CD14-positive monocyte (primary cell): Measurements from ENCODE around the gene CDK19. TPM values are rescaled to one million over a fixed set of nuclear protein-coding genes. Genes with fewer than 3 reads are reported as not detected.

Source experiments
- DNase-seq, 3 donors: peaks; one replicate each; pipeline ENCODE4 v3.0.0-alpha.2; 2011 to 2022
- H2AFZ ChIP-seq: 2 replicates; pipeline ENCODE4 v1.6.0; 2012; ENCODE audit warnings: mild to moderate bottlenecking, low read depth, low read length, inconsistent platforms; ENCODE audit not compliant: insufficient read depth, poor library complexity, severe bottlenecking
- H3K27ac ChIP-seq, 2 donors: 1 replicate in 1 of 2; 2 replicates in 1 of 2; pipeline ENCODE4 v1.5.1; 2012 to 2013; ENCODE audit warnings: low read length in 2 of 2, control low read depth in 1 of 2, inconsistent platforms in 1 of 2, low read depth in 1 of 2, mild to moderate bottlenecking in 1 of 2
- H3K27me3 ChIP-seq, 2 donors: one replicate each; pipeline versions ENCODE4 v1.6.0 to v1.6.1; 2011 to 2013; ENCODE audit warnings: low read length in 2 of 2; ENCODE audit not compliant: control insufficient read depth in 2 of 2, insufficient read depth in 2 of 2
- H3K36me3 ChIP-seq, 2 donors: replicated peaks in 1 of 2; 1 replicate in 1 of 2; 2 replicates in 1 of 2; pipeline versions ENCODE4 v1.5.1 to v1.6.1; 2012 to 2013; ENCODE audit warnings: low read length in 2 of 2, control low read depth in 1 of 2, inconsistent platforms in 1 of 2, mild to moderate bottlenecking in 1 of 2; ENCODE audit not compliant: insufficient read depth in 2 of 2, control insufficient read depth in 1 of 2
- H3K4me1 ChIP-seq, 2 donors: 1 replicate in 1 of 2; 2 replicates in 1 of 2; pipeline versions ENCODE4 v1.5.1 to v1.6.1; 2012 to 2013; ENCODE audit warnings: low read length in 2 of 2, control low read depth in 1 of 2, inconsistent platforms in 1 of 2, mild to moderate bottlenecking in 1 of 2, moderate library complexity in 1 of 2; ENCODE audit not compliant: insufficient read depth in 2 of 2, control insufficient read depth in 1 of 2
- H3K4me2 ChIP-seq: replicated peaks from 2 replicates; pipeline ENCODE3; 2012; ENCODE audit warnings: low read length, moderate library complexity, mild to moderate bottlenecking; ENCODE audit not compliant: poor library complexity, severe bottlenecking; ENCODE audit errors: extremely low read depth
- H3K4me3 ChIP-seq, 3 experiments: fragments of 200-600 bp in 1 of 3; sonication (generic) in 1 of 3; replicated peaks in 1 of 3; 1 replicate in 2 of 3; 2 replicates in 1 of 3; pipeline ENCODE4 v1.5.1; 2011 to 2013; ENCODE audit warnings: low read length in 3 of 3, mild to moderate bottlenecking in 3 of 3, control low read depth in 2 of 3, low read depth in 2 of 3, inconsistent platforms in 1 of 3, moderate library complexity in 1 of 3
- H3K79me2 ChIP-seq: 2 replicates; pipeline ENCODE4 v1.6.0; 2012; ENCODE audit warnings: mild to moderate bottlenecking, control low read depth, inconsistent platforms, low read length, moderate library complexity; ENCODE audit not compliant: insufficient read depth
- H3K9ac ChIP-seq: 2 replicates; pipeline ENCODE4 v1.6.0; 2017; ENCODE audit warnings: low read length, mild to moderate bottlenecking; ENCODE audit not compliant: insufficient read depth, poor library complexity, severe bottlenecking
- H3K9me3 ChIP-seq, 2 donors: replicated peaks in 1 of 2; 1 replicate in 1 of 2; 2 replicates in 1 of 2; pipeline versions ENCODE4 v1.5.1 to v1.6.1; 2012 to 2013; ENCODE audit warnings: low read length in 2 of 2, control low read depth in 1 of 2; ENCODE audit not compliant: control insufficient read depth in 1 of 2, insufficient read depth in 1 of 2
- H4K20me1 ChIP-seq: 2 replicates; pipeline ENCODE4 v1.6.0; 2012; ENCODE audit warnings: mild to moderate bottlenecking, low read length, control low read depth, moderate library complexity; ENCODE audit not compliant: insufficient read depth
- H3K27ac Mint-ChIP-seq, 7 donors: one replicate each; pipeline ENCODE4 v1.8.0; 2020; ENCODE audit warnings: mild to moderate bottlenecking in 7 of 7, mixed read lengths in 7 of 7, moderate library complexity in 6 of 7, inconsistent platforms in 2 of 7
- H3K27me3 Mint-ChIP-seq, 3 donors: one replicate each; pipeline ENCODE4 v1.8.0; 2021 to 2022; ENCODE audit warnings: low read depth in 3 of 3, mild to moderate bottlenecking in 3 of 3, mixed read lengths in 3 of 3, moderate library complexity in 3 of 3, inconsistent platforms in 1 of 3
- H3K36me3 Mint-ChIP-seq, 2 donors: one replicate each; pipeline ENCODE4 v1.8.0; 2020; ENCODE audit warnings: mixed read lengths in 2 of 2, inconsistent platforms in 1 of 2, mild to moderate bottlenecking in 1 of 2
- H3K4me1 Mint-ChIP-seq: one replicate; pipeline ENCODE4 v1.8.0; 2020; ENCODE audit warnings: mild to moderate bottlenecking, mixed read lengths
- H3K4me3 Mint-ChIP-seq, 2 donors: one replicate each; pipeline ENCODE4 v1.8.0; 2020; ENCODE audit warnings: mild to moderate bottlenecking in 2 of 2, mixed read lengths in 2 of 2, moderate library complexity in 1 of 2
- H3K9me3 Mint-ChIP-seq, 7 donors: one replicate each; pipeline ENCODE4 v1.8.0; 2020 to 2022; ENCODE audit warnings: mixed read lengths in 7 of 7, mild to moderate bottlenecking in 6 of 7, moderate library complexity in 6 of 7, inconsistent platforms in 2 of 7
- CTCF ChIP-seq: fragments of 200-600 bp; IDR thresholded peaks from one replicate; pipeline ENCODE4 v1.8.0; 2022; ENCODE audit warnings: antibody characterized with exemption, mild to moderate bottlenecking
- WGBS: methylation state at CpG from one replicate; pipeline ENCODE4 v1.1.5; 2013; ENCODE audit warnings: missing lambda C conversion rate; ENCODE audit not compliant: insufficient coverage; 5-methylcytosine and 5-hydroxymethylcytosine counted together
- intact Hi-C, 2 donors: fragments of 100-400 bp; cut with micrococcal nuclease; formaldehyde crosslinking; loops; one replicate each; pipeline versions ENCODE4 v1.15.0 to v1.15.1; 2023
- polyA minus RNA-seq: library from RNA; depleted of rRNA, polyadenylated mRNA; stranded (reverse); fragments of >200 nt; gene quantifications from 2 replicates; pipeline ENCODE4 v1.2.3, GENCODE V29; 2012
- polyA plus RNA-seq, 3 donors: library from polyadenylated mRNA; depleted of rRNA in 1 of 3; unstranded in 2 of 3; stranded (reverse) in 1 of 3; fragments of 300-500 nt in 2 of 3; fragments of >200 nt in 1 of 3; fragmentation: Illumina TruSeq in 2 of 3; gene quantifications; 1 replicate in 2 of 3; 2 replicates in 1 of 3; pipeline ENCODE4 v1.2.3, GENCODE V29; 2012 to 2021
- total RNA-seq, 12 experiments: library from RNA in 1 of 12; stranded (reverse) in 1 of 12; fragments of 120-200 nt in 1 of 12; gene quantifications; one replicate each; pipeline ENCODE4 v1.2.4 and lab custom pipeline; 2013 to 2026; ENCODE audit warnings: mixed read lengths in 6 of 12, inconsistent platforms in 1 of 12

Gene CDK19
- total RNA-seq (2013), result 15.7 TPM
- polyA plus RNA-seq (10 to 100 TPM in 1 of 3 donors, 1 to 10 TPM in 2; 2.7 to 12.0 (median 3.9) TPM), polyA minus RNA-seq (8.3 and 9.6 TPM in 2 replicates), total RNA-seq (lab: John Stamatoyannopoulos, UW) (11.1 to 68.1 (median 43.6) reads per million in 11 experiments)

- Histone ChIP-seq H3K9ac (peak within 1 kb of the TSS; percentile 96), H4K20me1 (peaks cover 30% of the 10 kb centered on the region), H3K4me3 (peak within 1 kb of the TSS; percentile 79 to 94 (median 88)), H3K27me3 (no peaks in the 10 kb centered on the region), H3K4me2 (peak within 1 kb of the TSS; percentile 86), H2AFZ (peak within 1 kb of the TSS; percentile 93), H3K79me2 (peaks cover 67% of the 10 kb centered on the region), H3K36me3 (no peaks in the 10 kb centered on the region), H3K27ac (peak within 1 kb of the TSS; percentile 93 to 97), H3K4me1 (peaks cover 28 to 40% of the 10 kb centered on the region in 2 donors), H3K9me3 (no peaks in the 10 kb centered on the region)
- Mint-ChIP-seq H3K9me3 (peaks cover 0 to 1% (median 0%) of the 10 kb centered on the region in 7 donors), H3K36me3 (peaks cover 0 to 2% of the 10 kb centered on the region in 2 donors), H3K27me3 (peaks cover 0 to 2% (median 0%) of the 10 kb centered on the region in 3 donors), H3K4me3 (peak within 1 kb of the TSS; percentile 98 to 100), H3K4me1 (peaks cover 45% of the 10 kb centered on the region), H3K27ac (peak within 1 kb of the TSS; percentile 98 to 100 (median 99))
- peak; percentile 98 for DNase-seq
- WGBS, result under 1% methylated on average over 43 of the region's 48 CpGs
- intact Hi-C loops, result loop anchor here (2.0 to 5.0 kb wide), 3 partner anchors 47 to 142 kb away; partner anchors contain the start of genes AMD1 (in 2 of the 2) and GTF3C6 (in 1 of the 2)
- no peak for TF ChIP-seq CTCF
Observed at GRCh38 chr6:110815411-110816409, at the start of gene CDK19. Gene CDK19 (minus strand): TSS chr6:110815469. CDS start chr6:110815136, 333 bp downstream.

- Histone ChIP-seq H3K4me3 (no peak overlapping the region), H3K79me2 (no peaks in the 10 kb centered on the region), H3K9ac (no peak overlapping the region), H3K27me3 (no peaks in the 10 kb centered on the region), H3K4me2 (no peak overlapping the region), H3K27ac (no peak overlapping the region), H3K36me3 (no peaks in the 10 kb centered on the region), H4K20me1 (no peaks in the 10 kb centered on the region), H3K4me1 (peaks cover 27 to 38% of the 10 kb centered on the region in 2 donors), H2AFZ (no peak overlapping the region), H3K9me3 (no peaks in the 10 kb centered on the region)
- WGBS, result 88% methylated on average over 1 of the region's 2 CpGs
- H3K4me3 Mint-ChIP-seq, result no peak overlapping the region
- TF ChIP-seq CTCF, result no peak
- intact Hi-C loops, result loop anchor here in 1 of 2 donors (5.0 kb wide), 1 partner anchor 48 kb away; the partner anchor contains the start of gene CDK19
- no peak overlapping the region for H3K27ac Mint-ChIP-seq
- peaks cover 0 to 5% (median 0%) of the 10 kb centered on the region in 3 donors for H3K27me3 Mint-ChIP-seq
- H3K9me3 Mint-ChIP-seq, result peaks cover 0 to 2% (median 0%) of the 10 kb centered on the region in 7 donors
- H3K36me3 Mint-ChIP-seq, result no peaks in the 10 kb centered on the region
- DNase-seq, result no peak
- H3K4me1 Mint-ChIP-seq, result peaks cover 22% of the 10 kb centered on the region
Observed at GRCh38 chr6:110864824-110865223, 49.6 kb upstream of the CDK19 start.
